Testis (tissue), 3 donors: ENCODE data around the gene SAE1. TPM values are rescaled to one million over a fixed set of nuclear protein-coding genes. Genes with fewer than 3 reads are reported as not detected.

Experiments used
- DNase-seq: peaks from one replicate; pipeline ENCODE4 v3.0.0-alpha.2; 2019
- H3K27ac ChIP-seq, 2 donors: fragments of 200-600 bp; sonication (generic); one replicate each; pipeline ENCODE4 v1.5.1; 2019
- H3K27me3 ChIP-seq: fragments of 200-600 bp; sonication (generic); one replicate; pipeline ENCODE4 v1.5.1; 2019
- H3K36me3 ChIP-seq: fragments of 200-600 bp; sonication (generic); one replicate; pipeline ENCODE4 v1.5.1; 2017; ENCODE audit warnings: low read depth; ENCODE audit errors: missing control alignments
- H3K4me1 ChIP-seq: fragments of 200-600 bp; sonication (generic); one replicate; pipeline ENCODE4 v1.5.1; 2019
- H3K4me3 ChIP-seq, 2 donors: fragments of 200-600 bp; sonication (generic); one replicate each; pipeline ENCODE4 v1.5.1; 2017 to 2019
- H3K9me3 ChIP-seq: fragments of 200-600 bp; sonication (generic); one replicate; pipeline ENCODE4 v1.5.1; 2017
- POLR2A ChIP-seq: fragments of 450-650 bp; IDR thresholded peaks from one replicate; pipeline ENCODE4 v1.6.1; 2017; ENCODE audit warnings: antibody characterized with exemption, mild to moderate bottlenecking, moderate library complexity
- WGBS, 2 donors: methylation state at CpG; one replicate each; pipeline ENCODE4 v1.1.5; 2018; 5-methylcytosine and 5-hydroxymethylcytosine counted together
- intact Hi-C: fragments of 100-400 bp; cut with DNase I; formaldehyde crosslinking; loops from one replicate; pipeline ENCODE4 v1.15.1; 2023; ENCODE audit warnings: low total_unique reads
- polyA plus RNA-seq: library from polyadenylated mRNA; stranded (reverse); fragments of 350-450 nt; fragmentation: Illumina TruSeq; extraction: RNeasy Lipid Tissue Mini Kit (QIAGEN cat#74804); gene quantifications from one replicate; pipeline ENCODE4 v1.2.3, GENCODE V29; 2014; ENCODE audit warnings: low read depth, low replicate concordance; ENCODE audit not compliant: insufficient read depth
- total RNA-seq, 2 donors: library from RNA; depleted of rRNA; stranded (reverse); fragments of >200 nt; gene quantifications; one replicate each; pipeline ENCODE4 v1.2.3, GENCODE V29; 2016
- TF ChIP-seq, protein P1 (sequence below), 3 experiments: fragments of 450-650 bp in 2 of 3; fragments of 200-600 bp in 1 of 3; sonication (generic) in 1 of 3; IDR thresholded peaks; one replicate each; pipeline ENCODE4 v1.5.1; 2016 to 2019; ENCODE audit warnings: antibody characterized with exemption in 3 of 3, mild to moderate bottlenecking in 2 of 3, moderate library complexity in 1 of 3

Gene SAE1
- total and polyA plus RNA-seq, 3 donors from 2014 or later: 105 to 185 (median 124) TPM

DNA sequence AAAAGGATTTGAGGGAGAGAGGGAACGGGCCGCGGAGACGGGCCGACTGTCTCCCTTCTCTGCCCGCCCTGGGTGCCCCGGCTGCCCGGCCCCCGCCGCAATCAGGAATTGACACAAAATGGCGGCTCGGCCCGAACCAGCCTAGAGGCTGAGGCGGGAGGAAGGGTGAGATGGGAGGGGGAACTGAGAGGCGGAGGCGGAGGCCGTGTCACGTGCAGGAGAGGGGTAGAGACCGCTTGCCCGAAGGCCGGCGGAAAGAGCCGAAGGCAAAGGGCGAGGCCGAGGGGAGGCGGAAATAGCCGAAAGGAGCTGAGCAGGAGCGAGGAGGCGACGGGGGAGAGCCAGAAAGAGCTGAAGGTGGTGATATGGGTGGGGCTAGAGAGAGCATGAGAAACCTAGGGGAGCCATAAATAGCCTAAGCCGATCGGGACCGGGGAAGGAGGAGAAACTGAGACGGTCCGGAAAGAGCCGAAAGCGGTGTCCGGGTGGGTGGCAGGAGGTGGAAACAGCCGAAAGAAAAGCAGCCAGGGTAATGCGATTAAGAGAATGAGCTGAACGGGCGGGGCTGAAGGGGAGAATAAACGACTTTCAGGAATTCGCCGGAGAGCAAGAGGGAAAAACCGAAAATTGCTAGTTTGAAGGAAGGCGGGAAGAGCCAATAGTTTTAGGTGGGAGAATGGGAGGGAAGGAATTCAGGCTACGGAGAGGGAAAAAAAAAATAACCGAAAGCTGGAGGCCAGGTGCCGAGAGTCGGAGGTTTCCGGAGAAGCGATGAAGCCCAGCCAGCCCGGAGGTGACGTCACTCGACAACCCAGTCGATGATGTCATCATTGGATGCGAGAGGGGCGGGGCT is 17.4 kb upstream of the SAE1 start, which contains the start of gene ZC3H4:
TSS of gene ZC3H4 (minus strand) at position 780 of the 853 bp plus-strand sequence. CDS start 1,192 bp downstream, outside the sequence.
- peak; percentile 99 for DNase-seq
- 0% methylated on average over 59 of the region's 59 CpGs for WGBS, 2 donors
- intact Hi-C loops: no loop called here
- TF ChIP-seq, protein P1, sequence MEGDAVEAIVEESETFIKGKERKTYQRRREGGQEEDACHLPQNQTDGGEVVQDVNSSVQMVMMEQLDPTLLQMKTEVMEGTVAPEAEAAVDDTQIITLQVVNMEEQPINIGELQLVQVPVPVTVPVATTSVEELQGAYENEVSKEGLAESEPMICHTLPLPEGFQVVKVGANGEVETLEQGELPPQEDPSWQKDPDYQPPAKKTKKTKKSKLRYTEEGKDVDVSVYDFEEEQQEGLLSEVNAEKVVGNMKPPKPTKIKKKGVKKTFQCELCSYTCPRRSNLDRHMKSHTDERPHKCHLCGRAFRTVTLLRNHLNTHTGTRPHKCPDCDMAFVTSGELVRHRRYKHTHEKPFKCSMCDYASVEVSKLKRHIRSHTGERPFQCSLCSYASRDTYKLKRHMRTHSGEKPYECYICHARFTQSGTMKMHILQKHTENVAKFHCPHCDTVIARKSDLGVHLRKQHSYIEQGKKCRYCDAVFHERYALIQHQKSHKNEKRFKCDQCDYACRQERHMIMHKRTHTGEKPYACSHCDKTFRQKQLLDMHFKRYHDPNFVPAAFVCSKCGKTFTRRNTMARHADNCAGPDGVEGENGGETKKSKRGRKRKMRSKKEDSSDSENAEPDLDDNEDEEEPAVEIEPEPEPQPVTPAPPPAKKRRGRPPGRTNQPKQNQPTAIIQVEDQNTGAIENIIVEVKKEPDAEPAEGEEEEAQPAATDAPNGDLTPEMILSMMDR (IDR thresholded peaks at IDR 0.05): no peak
- peak; percentile 76 for TF ChIP-seq POLR2A
- no peaks in the 10 kb centered on the region for H3K9me3 ChIP-seq
- no peaks in the 10 kb centered on the region for H3K27me3 ChIP-seq
- H3K27ac ChIP-seq: peak within 1 kb of the TSS; percentile 100
- H3K36me3 ChIP-seq: no peaks in the 10 kb centered on the region
- peaks cover 7% of the 10 kb centered on the region for H3K4me1 ChIP-seq
- H3K4me3 ChIP-seq: peak within 1 kb of the TSS; percentile 70 to 96

DNA sequence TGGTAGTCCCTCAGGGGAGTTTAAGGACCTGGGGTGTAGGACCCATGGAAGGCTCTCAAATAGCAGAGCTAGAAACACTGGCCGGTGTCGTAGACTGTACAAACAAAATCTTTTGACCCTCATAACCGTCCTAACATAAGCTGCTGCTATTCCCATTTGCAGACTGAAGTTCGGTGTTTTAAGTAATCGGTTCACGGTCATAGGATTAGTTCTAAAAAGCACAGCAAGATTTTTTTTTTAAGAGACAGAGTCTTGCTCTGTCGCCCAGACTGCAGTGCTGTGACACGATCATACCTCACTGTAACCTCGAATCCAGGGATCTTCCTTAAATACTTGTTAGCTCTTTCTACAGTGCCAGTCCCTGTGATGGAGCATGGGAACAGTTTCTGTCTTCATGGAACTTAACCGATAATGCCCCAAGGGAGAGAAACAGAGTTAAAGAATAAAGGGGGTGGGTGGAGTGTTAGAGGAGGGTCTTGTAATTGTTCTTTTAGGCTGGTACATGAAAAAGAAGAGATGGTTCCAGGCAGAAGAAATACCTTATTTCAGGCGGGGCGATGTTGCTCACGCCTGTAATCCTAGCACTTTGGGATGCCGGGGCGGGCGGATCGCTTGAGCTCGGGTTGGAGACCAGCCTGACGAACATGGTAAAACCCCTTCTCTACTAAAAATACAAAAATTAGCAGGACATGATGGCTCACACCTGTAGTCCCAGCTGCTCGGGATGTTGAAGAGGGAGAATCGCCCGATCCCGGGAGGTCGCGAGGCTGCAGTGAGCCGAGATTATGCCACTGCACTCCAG is 16.6 kb upstream of the SAE1 start:
- H3K4me3 ChIP-seq: peak overlapping the region; percentile 70 to 96
- H3K36me3 ChIP-seq: no peaks in the 10 kb centered on the region
- intact Hi-C loops: no loop called here
- H3K27ac ChIP-seq: peak overlapping the region; percentile 100
- H3K27me3 ChIP-seq: no peaks in the 10 kb centered on the region
- no peaks in the 10 kb centered on the region for H3K9me3 ChIP-seq
- H3K4me1 ChIP-seq: peaks cover 7% of the 10 kb centered on the region
- no peak for DNase-seq
- 44 to 51% methylated on average over 25 to 26 of the region's 26 CpGs for WGBS, 2 donors
- TF ChIP-seq POLR2A: no peak
- TF ChIP-seq, protein P1 (IDR thresholded peaks at IDR 0.05): no peak

DNA sequence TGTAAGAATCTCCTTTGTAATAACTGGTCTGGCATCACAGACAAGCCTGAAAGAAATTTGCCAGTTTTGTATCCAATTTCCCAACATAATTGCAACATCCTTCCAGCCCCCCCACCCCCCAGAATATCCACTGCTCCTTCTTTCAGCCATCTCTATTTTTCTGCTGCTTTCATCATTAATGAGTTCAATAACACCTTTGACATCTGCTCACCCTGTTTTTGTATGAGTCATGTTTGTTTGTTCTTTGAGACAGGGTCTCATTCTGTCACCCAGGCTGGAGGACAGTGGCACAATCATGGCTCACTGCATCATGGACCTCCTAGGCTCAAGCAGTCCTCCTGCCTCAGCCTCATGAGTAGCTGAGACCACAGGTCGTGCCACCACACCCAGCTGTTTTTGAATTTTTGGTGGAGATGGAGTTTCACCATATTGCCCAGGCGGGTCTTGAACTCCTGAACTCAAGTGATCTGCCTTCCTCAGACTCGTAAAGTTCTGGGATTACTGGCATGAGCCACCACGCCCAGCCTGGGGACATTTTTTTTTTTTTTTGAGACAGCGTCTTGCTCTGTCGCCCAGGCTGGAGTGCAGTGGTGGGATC is 10.1 kb upstream of the SAE1 start:
- 94 to 96% methylated on average over 6 of the region's 6 CpGs for WGBS, 2 donors

More for the DNA sequence above, 10.1 kb upstream of the SAE1 start:
- intact Hi-C loops: loop anchor here (10.0 kb wide), 1 partner anchor 46 kb away; no protein-coding TSS in a partner anchor
- Histone ChIP-seq H3K4me3 (no peak overlapping the region), H3K27me3 (no peaks in the 10 kb centered on the region), H3K4me1 (no peaks in the 10 kb centered on the region), H3K9me3 (no peaks in the 10 kb centered on the region), H3K36me3 (no peaks in the 10 kb centered on the region), H3K27ac (no peak overlapping the region)
- DNase-seq: no peak
- no peak for TF ChIP-seq POLR2A
- TF ChIP-seq, protein P1 (IDR thresholded peaks at IDR 0.05): no peak
